GM23338 (cell line): ENCODE results near the gene WNK2. TPM values are rescaled to one million over a fixed set of nuclear protein-coding genes. Genes with fewer than 3 reads are reported as not detected.

ENCODE experiments used
- ATAC-seq: fragments of 200-7000 bp; cut with Tn5 transposase; 3 replicates; pipeline ENCODE4 v1.9.1; 2020
- DNase-seq: peaks from one replicate; pipeline ENCODE4 v3.0.0-alpha.2; 2015; ENCODE audit warnings: low spot score
- H2AFZ ChIP-seq: fragments of 200-600 bp; sonication (generic); 2 replicates; pipeline ENCODE4 v1.8.0; 2016; ENCODE audit warnings: antibody characterized with exemption, mild to moderate bottlenecking, moderate library complexity
- H3F3A ChIP-seq: fragments of 200-600 bp; sonication (generic); replicated peaks from 2 replicates; pipeline ENCODE4 v1.8.0; 2017; ENCODE audit warnings: antibody characterized with exemption, mixed run types, low read depth
- H3K27ac ChIP-seq: fragments of 200-600 bp; sonication (generic); 2 replicates; pipeline ENCODE4 v1.6.1; 2016; ENCODE audit warnings: low read depth
- H3K27me3 ChIP-seq: fragments of 200-600 bp; sonication (generic); 2 replicates; pipeline ENCODE4 v1.8.0; 2016; ENCODE audit warnings: mild to moderate bottlenecking, mixed run types, moderate library complexity; ENCODE audit not compliant: insufficient read depth
- H3K36me3 ChIP-seq: fragments of 200-600 bp; sonication (generic); 2 replicates; pipeline ENCODE4 v1.8.0; 2016; ENCODE audit warnings: mild to moderate bottlenecking; ENCODE audit not compliant: insufficient read depth
- H3K4me1 ChIP-seq: fragments of 200-600 bp; sonication (generic); 2 replicates; pipeline ENCODE4 v1.8.0; 2016; ENCODE audit warnings: mild to moderate bottlenecking, moderate library complexity; ENCODE audit not compliant: insufficient read depth
- H3K4me2 ChIP-seq: fragments of 200-600 bp; sonication (generic); 2 replicates; pipeline ENCODE4 v1.7.1; 2017; ENCODE audit warnings: mixed run types
- H3K4me3 ChIP-seq: fragments of 200-600 bp; sonication (generic); 2 replicates; pipeline ENCODE4 v1.6.1; 2016; ENCODE audit warnings: mixed run types
- H3K79me2 ChIP-seq: fragments of 200-600 bp; sonication (generic); replicated peaks from 2 replicates; pipeline ENCODE4 v1.8.0; 2017; ENCODE audit warnings: mild to moderate bottlenecking; ENCODE audit not compliant: insufficient read depth
- H3K9me2 ChIP-seq: fragments of 200-600 bp; sonication (generic); 2 replicates; pipeline ENCODE4 v1.8.0; 2017; ENCODE audit not compliant: insufficient read depth
- H4K20me1 ChIP-seq: fragments of 200-600 bp; sonication (generic); replicated peaks from 2 replicates; pipeline ENCODE4 v1.8.0; 2017; ENCODE audit warnings: mild to moderate bottlenecking; ENCODE audit not compliant: insufficient read depth
- H3K27ac Mint-ChIP-seq: 2 replicates; pipeline ENCODE4 v1.8.0; 2020; ENCODE audit warnings: inconsistent platforms, mild to moderate bottlenecking, moderate library complexity, mixed read lengths
- H3K27me3 Mint-ChIP-seq: 3 replicates; pipeline ENCODE4 v1.8.0; 2022; ENCODE audit warnings: low read depth, mild to moderate bottlenecking, moderate library complexity, mixed read lengths, inconsistent platforms; ENCODE audit not compliant: insufficient read depth, poor library complexity
- H3K36me3 Mint-ChIP-seq: 3 replicates; pipeline ENCODE4 v1.8.0; 2021; ENCODE audit warnings: low read depth, mild to moderate bottlenecking, inconsistent platforms, moderate library complexity, mixed read lengths
- H3K4me1 Mint-ChIP-seq: 3 replicates; pipeline ENCODE4 v1.8.0; 2020; ENCODE audit warnings: mild to moderate bottlenecking, inconsistent platforms, mixed read lengths
- H3K4me3 Mint-ChIP-seq: 3 replicates; pipeline ENCODE4 v1.8.0; 2021; ENCODE audit warnings: moderate library complexity, mild to moderate bottlenecking, inconsistent platforms, mixed read lengths
- H3K9me3 Mint-ChIP-seq: 3 replicates; pipeline ENCODE4 v1.8.0; 2020; ENCODE audit warnings: moderate library complexity, mild to moderate bottlenecking, inconsistent platforms, mixed read lengths
- CREB1 ChIP-seq: fragments of 250-450 bp; sonication (Bioruptor Pico); IDR thresholded peaks from 2 replicates; pipeline ENCODE4 v1.5.0; 2020; ENCODE audit warnings: low read depth, mild to moderate bottlenecking, moderate library complexity
- JUNB ChIP-seq: IDR thresholded peaks from one replicate; pipeline ENCODE4 v1.6.1; 2016; ENCODE audit warnings: antibody characterized with exemption; ENCODE audit not compliant: unreplicated experiment
- POLR2AphosphoS5 ChIP-seq: IDR thresholded peaks from 2 replicates; pipeline ENCODE4 v1.6.1; 2016; ENCODE audit warnings: antibody characterized with exemption, low read depth
- ZNF331 ChIP-seq: fragments of 250-450 bp; sonication (Bioruptor Pico); IDR thresholded peaks from 2 replicates; pipeline ENCODE4 v1.5.0; 2020; ENCODE audit warnings: low read depth, mild to moderate bottlenecking, moderate library complexity
- polyA plus RNA-seq: library from polyadenylated mRNA; unstranded; fragments of >200 nt; fragmentation: Nextera tagmentation; extraction: Ambion mirVana; gene quantifications from 2 replicates; pipeline ENCODE4 v1.2.1, GENCODE V29; 2016
- total RNA-seq: library from RNA; depleted of rRNA; stranded (reverse); fragments of >200 nt; shearing (Covaris generic); gene quantifications from 2 replicates; pipeline ENCODE4 v1.2.3, GENCODE V29; 2014
- TF ChIP-seq, protein P1 (sequence below): IDR thresholded peaks from 2 replicates; pipeline ENCODE4 v1.6.1; 2016; ENCODE audit warnings: antibody characterized with exemption
- TF ChIP-seq, protein P2 (sequence below): fragments of 250-450 bp; sonication (Bioruptor Pico); IDR thresholded peaks from 2 replicates; pipeline ENCODE4 v1.5.0; 2020; ENCODE audit warnings: mild to moderate bottlenecking, moderate library complexity

Gene WNK2
- total and polyA plus RNA-seq, 2 experiments from 2014 or later, result 56.4 to 102 TPM

DNA sequence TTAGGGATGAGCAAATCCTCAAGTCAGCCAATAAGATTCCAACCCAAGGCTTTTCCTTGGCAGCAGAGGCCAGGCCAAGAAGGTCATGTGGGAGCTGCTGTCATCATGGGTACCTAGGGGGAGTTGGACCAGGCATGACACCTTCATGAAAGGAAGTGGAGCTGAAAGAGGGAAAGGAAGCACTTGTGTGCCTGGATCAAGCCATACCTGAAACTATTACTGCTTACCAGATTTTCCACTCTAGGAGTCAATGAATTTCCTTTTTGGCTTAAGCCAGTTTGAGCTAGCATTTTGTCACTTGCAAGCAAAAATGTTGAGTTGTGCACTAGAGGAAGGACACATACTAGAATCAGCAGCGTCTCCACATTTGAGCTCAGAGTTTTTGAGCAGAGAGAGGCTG, 14.5 kb upstream of the WNK2 start:
- no peak for DNase-seq
- H3K4me1 ChIP-seq, result no peaks in the 10 kb centered on the region
- no peak for TF ChIP-seq JUNB
- no peaks in the 10 kb centered on the region for H3F3A ChIP-seq
- no peak overlapping the region for H3K27ac ChIP-seq
- H3K36me3 ChIP-seq, result no peaks in the 10 kb centered on the region
- no peaks in the 10 kb centered on the region for H4K20me1 ChIP-seq
- Mint-ChIP-seq H3K4me1 (no peaks in the 10 kb centered on the region), H3K36me3 (no peaks in the 10 kb centered on the region), H3K27me3 (peaks cover 8% of the 10 kb centered on the region), H3K27ac (no peak overlapping the region), H3K9me3 (no peaks in the 10 kb centered on the region), H3K4me3 (no peak overlapping the region)
- no peak overlapping the region for H3K4me2 ChIP-seq
- no peaks in the 10 kb centered on the region for H3K79me2 ChIP-seq
- ATAC-seq, result no peak
- H2AFZ ChIP-seq, result no peak overlapping the region
- no peaks in the 10 kb centered on the region for H3K9me2 ChIP-seq
- no peaks in the 10 kb centered on the region for H3K27me3 ChIP-seq
- no peak overlapping the region for H3K4me3 ChIP-seq

DNA sequence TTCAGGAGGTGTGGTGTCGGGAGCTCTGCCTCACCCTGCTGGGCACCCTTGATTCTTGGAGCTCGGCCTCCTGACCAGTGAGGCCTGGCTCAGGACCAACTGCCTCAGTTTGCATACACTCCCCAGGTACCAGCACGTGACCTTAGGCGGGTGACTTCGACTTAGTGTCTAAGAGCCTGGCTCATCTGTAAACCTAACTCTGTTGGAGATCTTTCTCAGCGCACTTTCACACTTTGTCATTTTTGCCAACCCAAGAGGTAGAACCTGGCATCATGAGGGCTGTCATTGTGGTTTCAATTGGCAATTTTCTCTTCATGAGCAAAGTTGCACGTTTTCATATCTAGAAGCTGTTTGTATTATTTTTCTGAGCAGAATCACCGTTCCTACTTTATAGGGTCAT, 13.4 kb upstream of the WNK2 start:
- no peaks in the 10 kb centered on the region for H4K20me1 ChIP-seq
- Mint-ChIP-seq H3K36me3 (no peaks in the 10 kb centered on the region), H3K9me3 (no peaks in the 10 kb centered on the region), H3K4me1 (no peaks in the 10 kb centered on the region), H3K27me3 (peaks cover 8% of the 10 kb centered on the region), H3K4me3 (no peak overlapping the region), H3K27ac (no peak overlapping the region)
- TF ChIP-seq CREB1 (CRISPR knock-in tag) (no peak), ZNF331 (CRISPR knock-in tag) (no peak), POLR2AphosphoS5 (no peak)
- TF ChIP-seq, protein P1, sequence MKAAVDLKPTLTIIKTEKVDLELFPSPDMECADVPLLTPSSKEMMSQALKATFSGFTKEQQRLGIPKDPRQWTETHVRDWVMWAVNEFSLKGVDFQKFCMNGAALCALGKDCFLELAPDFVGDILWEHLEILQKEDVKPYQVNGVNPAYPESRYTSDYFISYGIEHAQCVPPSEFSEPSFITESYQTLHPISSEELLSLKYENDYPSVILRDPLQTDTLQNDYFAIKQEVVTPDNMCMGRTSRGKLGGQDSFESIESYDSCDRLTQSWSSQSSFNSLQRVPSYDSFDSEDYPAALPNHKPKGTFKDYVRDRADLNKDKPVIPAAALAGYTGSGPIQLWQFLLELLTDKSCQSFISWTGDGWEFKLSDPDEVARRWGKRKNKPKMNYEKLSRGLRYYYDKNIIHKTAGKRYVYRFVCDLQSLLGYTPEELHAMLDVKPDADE, result no peak
- no peak overlapping the region for H3K4me2 ChIP-seq
- H3F3A ChIP-seq, result no peaks in the 10 kb centered on the region
- H3K27me3 ChIP-seq, result no peaks in the 10 kb centered on the region
- H3K4me1 ChIP-seq, result no peaks in the 10 kb centered on the region
- no peak for ATAC-seq
- H3K27ac ChIP-seq, result no peak overlapping the region
- no peak overlapping the region for H3K4me3 ChIP-seq
- H3K9me2 ChIP-seq, result no peaks in the 10 kb centered on the region
- no peaks in the 10 kb centered on the region for H3K36me3 ChIP-seq
- H2AFZ ChIP-seq, result no peak overlapping the region
- DNase-seq, result no peak
- no peaks in the 10 kb centered on the region for H3K79me2 ChIP-seq

DNA sequence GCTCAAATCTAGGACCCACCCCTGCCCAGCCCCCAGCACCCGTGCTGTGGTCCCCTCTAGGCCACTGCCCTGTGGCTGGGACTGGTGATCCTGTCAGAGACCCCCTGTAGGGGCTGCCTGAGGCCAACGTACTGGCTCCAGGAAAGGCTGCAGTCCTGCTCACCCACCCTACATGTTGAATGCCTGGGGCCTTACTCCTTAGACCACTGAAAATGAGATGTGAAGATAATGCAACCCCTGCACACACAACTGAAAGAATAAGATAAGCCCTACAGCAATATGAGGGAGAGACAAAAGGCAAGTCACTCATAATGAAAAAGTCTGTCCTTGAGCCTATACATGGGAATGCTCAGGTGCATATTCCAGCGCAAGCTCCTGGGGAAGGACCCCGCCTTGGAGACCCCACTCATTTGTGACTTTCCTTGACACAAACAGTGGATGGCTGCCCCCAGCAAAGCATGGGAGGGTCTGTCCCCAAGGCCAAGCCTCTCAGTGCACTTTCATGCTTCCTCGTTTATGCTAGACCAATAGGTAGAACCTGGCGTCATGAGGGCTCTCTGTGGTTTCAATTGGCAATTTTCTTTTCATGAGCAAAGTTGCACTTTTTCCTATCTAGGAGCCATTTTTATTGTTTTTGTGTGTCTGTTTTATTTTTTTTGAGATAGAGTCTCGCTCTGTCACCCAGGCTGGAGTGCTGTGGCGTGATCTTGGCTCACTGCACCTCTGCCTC, 12.5 kb upstream of the WNK2 start:
- H3K4me1 Mint-ChIP-seq, result no peaks in the 10 kb centered on the region
- Histone ChIP-seq H3K36me3 (no peaks in the 10 kb centered on the region), H4K20me1 (no peaks in the 10 kb centered on the region), H3F3A (no peaks in the 10 kb centered on the region), H3K9me2 (no peaks in the 10 kb centered on the region), H3K4me1 (no peaks in the 10 kb centered on the region), H3K27ac (no peak overlapping the region), H3K4me2 (no peak overlapping the region), H3K27me3 (no peaks in the 10 kb centered on the region), H2AFZ (no peak overlapping the region), H3K4me3 (no peak overlapping the region), H3K79me2 (no peaks in the 10 kb centered on the region)
- H3K9me3 Mint-ChIP-seq, result no peaks in the 10 kb centered on the region
- DNase-seq (no peak), ATAC-seq (no peak)
- H3K27me3 Mint-ChIP-seq, result peaks cover 8% of the 10 kb centered on the region
- H3K27ac Mint-ChIP-seq, result no peak overlapping the region
- no peaks in the 10 kb centered on the region for H3K36me3 Mint-ChIP-seq
- H3K4me3 Mint-ChIP-seq, result no peak overlapping the region
- TF ChIP-seq, protein P2, sequence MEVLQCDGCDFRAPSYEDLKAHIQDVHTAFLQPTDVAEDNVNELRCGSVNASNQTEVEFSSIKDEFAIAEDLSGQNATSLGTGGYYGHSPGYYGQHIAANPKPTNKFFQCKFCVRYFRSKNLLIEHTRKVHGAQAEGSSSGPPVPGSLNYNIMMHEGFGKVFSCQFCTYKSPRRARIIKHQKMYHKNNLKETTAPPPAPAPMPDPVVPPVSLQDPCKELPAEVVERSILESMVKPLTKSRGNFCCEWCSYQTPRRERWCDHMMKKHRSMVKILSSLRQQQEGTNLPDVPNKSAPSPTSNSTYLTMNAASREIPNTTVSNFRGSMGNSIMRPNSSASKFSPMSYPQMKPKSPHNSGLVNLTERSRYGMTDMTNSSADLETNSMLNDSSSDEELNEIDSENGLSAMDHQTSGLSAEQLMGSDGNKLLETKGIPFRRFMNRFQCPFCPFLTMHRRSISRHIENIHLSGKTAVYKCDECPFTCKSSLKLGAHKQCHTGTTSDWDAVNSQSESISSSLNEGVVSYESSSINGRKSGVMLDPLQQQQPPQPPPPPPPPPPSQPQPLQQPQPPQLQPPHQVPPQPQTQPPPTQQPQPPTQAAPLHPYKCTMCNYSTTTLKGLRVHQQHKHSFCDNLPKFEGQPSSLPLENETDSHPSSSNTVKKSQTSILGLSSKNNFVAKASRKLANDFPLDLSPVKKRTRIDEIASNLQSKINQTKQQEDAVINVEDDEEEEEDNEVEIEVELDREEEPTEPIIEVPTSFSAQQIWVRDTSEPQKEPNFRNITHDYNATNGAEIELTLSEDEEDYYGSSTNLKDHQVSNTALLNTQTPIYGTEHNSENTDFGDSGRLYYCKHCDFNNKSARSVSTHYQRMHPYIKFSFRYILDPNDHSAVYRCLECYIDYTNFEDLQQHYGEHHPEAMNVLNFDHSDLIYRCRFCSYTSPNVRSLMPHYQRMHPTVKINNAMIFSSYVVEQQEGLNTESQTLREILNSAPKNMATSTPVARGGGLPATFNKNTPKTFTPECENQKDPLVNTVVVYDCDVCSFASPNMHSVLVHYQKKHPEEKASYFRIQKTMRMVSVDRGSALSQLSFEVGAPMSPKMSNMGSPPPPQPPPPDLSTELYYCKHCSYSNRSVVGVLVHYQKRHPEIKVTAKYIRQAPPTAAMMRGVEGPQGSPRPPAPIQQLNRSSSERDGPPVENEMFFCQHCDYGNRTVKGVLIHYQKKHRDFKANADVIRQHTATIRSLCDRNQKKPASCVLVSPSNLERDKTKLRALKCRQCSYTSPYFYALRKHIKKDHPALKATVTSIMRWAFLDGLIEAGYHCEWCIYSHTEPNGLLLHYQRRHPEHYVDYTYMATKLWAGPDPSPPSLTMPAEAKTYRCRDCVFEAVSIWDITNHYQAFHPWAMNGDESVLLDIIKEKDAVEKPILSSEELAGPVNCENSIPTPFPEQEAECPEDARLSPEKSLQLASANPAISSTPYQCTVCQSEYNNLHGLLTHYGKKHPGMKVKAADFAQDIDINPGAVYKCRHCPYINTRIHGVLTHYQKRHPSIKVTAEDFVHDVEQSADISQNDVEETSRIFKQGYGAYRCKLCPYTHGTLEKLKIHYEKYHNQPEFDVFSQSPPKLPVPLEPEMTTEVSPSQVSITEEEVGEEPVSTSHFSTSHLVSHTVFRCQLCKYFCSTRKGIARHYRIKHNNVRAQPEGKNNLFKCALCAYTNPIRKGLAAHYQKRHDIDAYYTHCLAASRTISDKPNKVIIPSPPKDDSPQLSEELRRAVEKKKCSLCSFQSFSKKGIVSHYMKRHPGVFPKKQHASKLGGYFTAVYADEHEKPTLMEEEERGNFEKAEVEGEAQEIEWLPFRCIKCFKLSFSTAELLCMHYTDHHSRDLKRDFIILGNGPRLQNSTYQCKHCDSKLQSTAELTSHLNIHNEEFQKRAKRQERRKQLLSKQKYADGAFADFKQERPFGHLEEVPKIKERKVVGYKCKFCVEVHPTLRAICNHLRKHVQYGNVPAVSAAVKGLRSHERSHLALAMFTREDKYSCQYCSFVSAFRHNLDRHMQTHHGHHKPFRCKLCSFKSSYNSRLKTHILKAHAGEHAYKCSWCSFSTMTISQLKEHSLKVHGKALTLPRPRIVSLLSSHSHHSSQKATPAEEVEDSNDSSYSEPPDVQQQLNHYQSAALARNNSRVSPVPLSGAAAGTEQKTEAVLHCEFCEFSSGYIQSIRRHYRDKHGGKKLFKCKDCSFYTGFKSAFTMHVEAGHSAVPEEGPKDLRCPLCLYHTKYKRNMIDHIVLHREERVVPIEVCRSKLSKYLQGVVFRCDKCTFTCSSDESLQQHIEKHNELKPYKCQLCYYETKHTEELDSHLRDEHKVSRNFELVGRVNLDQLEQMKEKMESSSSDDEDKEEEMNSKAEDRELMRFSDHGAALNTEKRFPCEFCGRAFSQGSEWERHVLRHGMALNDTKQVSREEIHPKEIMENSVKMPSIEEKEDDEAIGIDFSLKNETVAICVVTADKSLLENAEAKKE (CRISPR knock-in tag), result no peak
